PFSK-1 (cell line): ENCODE results near the gene FCRL6.

ENCODE experiments used
- POLR2AphosphoS5 ChIP-seq: IDR thresholded peaks from 2 replicates; pipeline ENCODE4 v1.6.1; 2012; ENCODE audit warnings: low read depth, mild to moderate bottlenecking, control low read depth, low read length, moderate library complexity
- SIN3A ChIP-seq: IDR thresholded peaks from 2 replicates; pipeline ENCODE4 v1.6.1; 2012; ENCODE audit warnings: mild to moderate bottlenecking, low read length, moderate library complexity, borderline replicate concordance; ENCODE audit not compliant: insufficient read depth
- TF ChIP-seq, protein P1 (sequence below), 2 experiments: IDR thresholded peaks; 2 replicates each; pipeline versions ENCODE4 v1.6.1 to v1.8.0; 2011 to 2012; ENCODE audit warnings: low read depth in 2 of 2, low read length in 2 of 2, control low read depth in 1 of 2, inconsistent platforms in 1 of 2, mild to moderate bottlenecking in 1 of 2, moderate library complexity in 1 of 2; ENCODE audit not compliant: insufficient read depth in 1 of 2

DNA sequence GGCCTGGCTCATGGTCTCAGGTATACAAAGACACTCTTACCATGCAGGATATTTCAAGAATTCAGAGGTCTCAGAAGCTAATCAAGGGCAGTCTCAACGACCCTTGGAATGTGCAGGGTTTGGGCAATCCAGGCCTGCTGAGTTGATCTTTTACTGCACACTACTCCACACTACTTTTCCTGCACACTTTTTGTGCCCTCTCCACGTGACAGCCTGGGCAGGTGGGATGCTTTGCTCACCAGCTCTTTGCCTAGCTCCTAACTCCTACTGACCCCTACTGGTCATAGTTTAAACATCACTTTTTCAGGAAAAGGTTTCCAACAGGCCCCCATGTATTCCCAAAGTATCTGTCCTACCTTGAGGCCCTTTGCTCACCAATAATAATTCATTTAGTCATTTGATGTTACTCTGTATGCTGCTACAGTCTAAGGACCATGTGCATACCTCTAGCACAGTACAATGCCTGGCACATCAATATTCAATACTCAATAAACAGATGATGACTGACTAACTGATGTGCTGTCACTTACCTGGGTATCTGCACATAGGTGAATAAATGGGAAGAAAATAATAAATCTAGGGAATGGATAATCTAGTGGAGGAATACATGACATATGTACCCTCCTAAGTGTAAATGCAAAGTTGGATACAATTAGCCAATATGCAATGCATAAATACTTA is 11.8 kb upstream of the FCRL6 start:
- TF ChIP-seq, protein P1, sequence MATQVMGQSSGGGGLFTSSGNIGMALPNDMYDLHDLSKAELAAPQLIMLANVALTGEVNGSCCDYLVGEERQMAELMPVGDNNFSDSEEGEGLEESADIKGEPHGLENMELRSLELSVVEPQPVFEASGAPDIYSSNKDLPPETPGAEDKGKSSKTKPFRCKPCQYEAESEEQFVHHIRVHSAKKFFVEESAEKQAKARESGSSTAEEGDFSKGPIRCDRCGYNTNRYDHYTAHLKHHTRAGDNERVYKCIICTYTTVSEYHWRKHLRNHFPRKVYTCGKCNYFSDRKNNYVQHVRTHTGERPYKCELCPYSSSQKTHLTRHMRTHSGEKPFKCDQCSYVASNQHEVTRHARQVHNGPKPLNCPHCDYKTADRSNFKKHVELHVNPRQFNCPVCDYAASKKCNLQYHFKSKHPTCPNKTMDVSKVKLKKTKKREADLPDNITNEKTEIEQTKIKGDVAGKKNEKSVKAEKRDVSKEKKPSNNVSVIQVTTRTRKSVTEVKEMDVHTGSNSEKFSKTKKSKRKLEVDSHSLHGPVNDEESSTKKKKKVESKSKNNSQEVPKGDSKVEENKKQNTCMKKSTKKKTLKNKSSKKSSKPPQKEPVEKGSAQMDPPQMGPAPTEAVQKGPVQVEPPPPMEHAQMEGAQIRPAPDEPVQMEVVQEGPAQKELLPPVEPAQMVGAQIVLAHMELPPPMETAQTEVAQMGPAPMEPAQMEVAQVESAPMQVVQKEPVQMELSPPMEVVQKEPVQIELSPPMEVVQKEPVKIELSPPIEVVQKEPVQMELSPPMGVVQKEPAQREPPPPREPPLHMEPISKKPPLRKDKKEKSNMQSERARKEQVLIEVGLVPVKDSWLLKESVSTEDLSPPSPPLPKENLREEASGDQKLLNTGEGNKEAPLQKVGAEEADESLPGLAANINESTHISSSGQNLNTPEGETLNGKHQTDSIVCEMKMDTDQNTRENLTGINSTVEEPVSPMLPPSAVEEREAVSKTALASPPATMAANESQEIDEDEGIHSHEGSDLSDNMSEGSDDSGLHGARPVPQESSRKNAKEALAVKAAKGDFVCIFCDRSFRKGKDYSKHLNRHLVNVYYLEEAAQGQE (IDR thresholded peaks at IDR 0.05; ENCODE audit: insufficient read depth in 1 of 2, low read depth in 2 of 2, low read length in 2 of 2): no peak
- TF ChIP-seq POLR2AphosphoS5 (no peak), SIN3A (no peak)
